ENCODE measurements around the gene PCYT2. TPM values are rescaled to one million over a fixed set of nuclear protein-coding genes. Genes with fewer than 3 reads are reported as not detected.

PCYT2 gene
- total RNA-seq, 4 donors from 2014 or later = 23.7 to 34.2 (median 30.4) TPM

DNA sequence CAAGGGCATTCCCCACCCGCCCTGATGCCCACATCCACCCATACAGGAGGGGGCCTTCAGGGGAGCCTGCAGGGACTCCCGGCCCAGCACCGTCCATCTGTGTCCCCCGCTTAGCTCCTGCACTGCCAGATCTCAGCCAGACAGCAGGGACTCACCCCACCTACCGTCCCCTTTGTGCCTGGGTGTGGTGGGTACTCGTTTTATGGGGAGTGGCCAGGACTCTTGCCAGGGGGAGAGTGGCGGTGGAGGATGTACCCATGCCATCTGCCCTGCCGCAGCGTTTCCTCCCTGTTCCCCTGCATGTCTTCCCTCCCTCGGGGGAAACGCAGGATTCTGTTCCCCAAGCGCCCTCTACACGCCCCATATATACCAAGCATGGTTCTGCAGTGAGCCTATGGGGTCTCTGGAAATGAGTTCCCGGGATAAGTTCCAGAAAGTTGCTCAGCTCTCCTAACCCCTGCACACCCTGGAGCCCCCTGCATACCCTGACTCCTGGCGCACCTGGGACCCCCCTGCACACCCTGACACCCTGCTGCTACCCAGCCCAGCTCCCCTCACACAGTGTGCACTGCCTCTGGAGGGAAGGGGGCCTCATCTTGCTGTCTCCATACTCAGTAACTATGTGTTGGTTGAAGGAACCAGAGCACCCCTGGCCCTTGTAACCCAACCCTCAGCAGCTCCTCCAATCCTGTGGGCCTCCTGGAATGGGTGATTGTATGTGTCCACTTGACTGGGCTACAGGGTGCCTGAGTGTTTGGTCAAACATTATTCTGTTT, 20.5 kb upstream of the PCYT2 start:
- Histone ChIP-seq H3K27ac (no peak overlapping the region), H3K4me1 (peaks cover 26% of the 10 kb centered on the region), H3K9me3 (no peaks in the 10 kb centered on the region), H3K4me3 (no peak overlapping the region), H3K36me3 (no peaks in the 10 kb centered on the region), H3K27me3 (no peaks in the 10 kb centered on the region)
- TF ChIP-seq, protein P1, sequence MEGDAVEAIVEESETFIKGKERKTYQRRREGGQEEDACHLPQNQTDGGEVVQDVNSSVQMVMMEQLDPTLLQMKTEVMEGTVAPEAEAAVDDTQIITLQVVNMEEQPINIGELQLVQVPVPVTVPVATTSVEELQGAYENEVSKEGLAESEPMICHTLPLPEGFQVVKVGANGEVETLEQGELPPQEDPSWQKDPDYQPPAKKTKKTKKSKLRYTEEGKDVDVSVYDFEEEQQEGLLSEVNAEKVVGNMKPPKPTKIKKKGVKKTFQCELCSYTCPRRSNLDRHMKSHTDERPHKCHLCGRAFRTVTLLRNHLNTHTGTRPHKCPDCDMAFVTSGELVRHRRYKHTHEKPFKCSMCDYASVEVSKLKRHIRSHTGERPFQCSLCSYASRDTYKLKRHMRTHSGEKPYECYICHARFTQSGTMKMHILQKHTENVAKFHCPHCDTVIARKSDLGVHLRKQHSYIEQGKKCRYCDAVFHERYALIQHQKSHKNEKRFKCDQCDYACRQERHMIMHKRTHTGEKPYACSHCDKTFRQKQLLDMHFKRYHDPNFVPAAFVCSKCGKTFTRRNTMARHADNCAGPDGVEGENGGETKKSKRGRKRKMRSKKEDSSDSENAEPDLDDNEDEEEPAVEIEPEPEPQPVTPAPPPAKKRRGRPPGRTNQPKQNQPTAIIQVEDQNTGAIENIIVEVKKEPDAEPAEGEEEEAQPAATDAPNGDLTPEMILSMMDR (IDR thresholded peaks at IDR 0.05) = no peak
- no peak for TF ChIP-seq EP300 (IDR thresholded peaks at IDR 0.05)
- TF ChIP-seq POLR2AphosphoS5 (IDR thresholded peaks at IDR 0.05) = no peak
- no peak for TF ChIP-seq POLR2A (IDR thresholded peaks at IDR 0.05)
- no peak for DNase-seq (ENCODE audit: low spot score in 2 of 2)
- no CpG with 5 or more reads among the region's 15 CpGs for WGBS

GRCh38 chr17:81931189-81931556, 20.0 kb upstream of the PCYT2 start:
- no peak overlapping the region for H3K4me3 ChIP-seq

DNA sequence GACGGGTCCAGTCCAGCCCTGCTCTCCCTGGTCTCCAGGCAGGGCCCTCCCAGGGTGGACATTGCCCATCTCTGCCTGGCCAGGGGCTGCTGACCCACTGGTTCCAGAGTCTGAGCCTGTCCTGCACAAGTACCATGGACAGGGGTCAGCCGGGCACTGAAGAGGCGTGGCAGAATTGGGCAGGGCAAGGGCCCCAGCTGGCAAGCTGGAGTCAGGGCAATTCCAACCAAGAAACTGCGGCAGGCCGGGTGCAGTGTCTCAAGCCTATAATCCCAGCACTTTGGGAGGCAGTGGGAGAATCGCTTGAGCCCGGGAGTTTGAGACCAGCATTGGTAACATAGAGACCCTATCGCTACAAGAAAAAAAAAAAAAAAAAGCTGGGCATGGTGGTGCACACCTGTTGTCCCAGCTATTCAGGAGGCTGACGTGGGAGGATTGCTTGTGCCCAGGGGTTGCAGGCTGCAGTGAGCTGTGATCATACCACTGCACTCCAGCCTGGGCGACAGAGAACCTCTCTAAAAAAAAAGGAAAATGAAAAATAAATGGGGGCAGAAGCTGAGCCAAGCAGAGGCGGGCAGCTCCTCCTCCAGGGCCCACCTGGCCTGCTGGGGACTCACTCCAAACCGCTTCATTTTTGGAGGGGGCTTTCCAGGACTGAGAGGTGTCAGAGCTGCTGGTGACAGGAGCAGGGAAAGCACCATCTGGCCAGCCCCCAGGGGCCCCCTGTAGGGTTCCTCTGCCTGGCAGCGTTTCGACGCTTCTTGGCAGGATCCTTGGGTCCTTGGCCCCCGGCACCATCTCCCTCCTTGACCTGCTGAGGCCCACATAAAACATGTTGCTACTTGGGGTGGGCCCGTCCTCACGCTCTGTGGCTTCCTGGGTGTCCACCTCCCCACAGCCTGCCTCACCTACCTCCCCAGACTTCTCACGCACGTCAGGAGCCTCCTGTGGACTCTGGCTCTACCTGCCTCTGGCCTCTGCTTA, 19.2 kb upstream of the PCYT2 start:
- DNase-seq (ENCODE audit: low spot score in 2 of 2) = no peak
- Histone ChIP-seq H3K9me3 (no peaks in the 10 kb centered on the region), H3K4me1 (peaks cover 35% of the 10 kb centered on the region), H3K27me3 (no peaks in the 10 kb centered on the region), H3K27ac (no peak overlapping the region), H3K4me3 (no peak overlapping the region), H3K36me3 (no peaks in the 10 kb centered on the region)
- 75% methylated on average over 19 of the region's 20 CpGs for WGBS
- no peak for TF ChIP-seq EP300 (IDR thresholded peaks at IDR 0.05)
- TF ChIP-seq, protein P1 (IDR thresholded peaks at IDR 0.05) = no peak
- TF ChIP-seq POLR2AphosphoS5 (IDR thresholded peaks at IDR 0.05) = no peak
- no peak for TF ChIP-seq POLR2A (IDR thresholded peaks at IDR 0.05)

More at GRCh38 chr17:81931189-81931556, 20.0 kb upstream of the PCYT2 start:
- Histone ChIP-seq H3K27ac (no peak overlapping the region), H3K36me3 (no peaks in the 10 kb centered on the region), H3K4me1 (peaks cover 28% of the 10 kb centered on the region), H3K9me3 (no peaks in the 10 kb centered on the region), H3K27me3 (no peaks in the 10 kb centered on the region)
- no peak for DNase-seq (ENCODE audit: low spot score in 2 of 2)
- 59% methylated on average over 6 of the region's 13 CpGs for WGBS
- TF ChIP-seq POLR2A (IDR thresholded peaks at IDR 0.05) (no peak), EP300 (IDR thresholded peaks at IDR 0.05) (no peak), POLR2AphosphoS5 (IDR thresholded peaks at IDR 0.05) (no peak)
- TF ChIP-seq, protein P1 (IDR thresholded peaks at IDR 0.05) = no peak

DNA sequence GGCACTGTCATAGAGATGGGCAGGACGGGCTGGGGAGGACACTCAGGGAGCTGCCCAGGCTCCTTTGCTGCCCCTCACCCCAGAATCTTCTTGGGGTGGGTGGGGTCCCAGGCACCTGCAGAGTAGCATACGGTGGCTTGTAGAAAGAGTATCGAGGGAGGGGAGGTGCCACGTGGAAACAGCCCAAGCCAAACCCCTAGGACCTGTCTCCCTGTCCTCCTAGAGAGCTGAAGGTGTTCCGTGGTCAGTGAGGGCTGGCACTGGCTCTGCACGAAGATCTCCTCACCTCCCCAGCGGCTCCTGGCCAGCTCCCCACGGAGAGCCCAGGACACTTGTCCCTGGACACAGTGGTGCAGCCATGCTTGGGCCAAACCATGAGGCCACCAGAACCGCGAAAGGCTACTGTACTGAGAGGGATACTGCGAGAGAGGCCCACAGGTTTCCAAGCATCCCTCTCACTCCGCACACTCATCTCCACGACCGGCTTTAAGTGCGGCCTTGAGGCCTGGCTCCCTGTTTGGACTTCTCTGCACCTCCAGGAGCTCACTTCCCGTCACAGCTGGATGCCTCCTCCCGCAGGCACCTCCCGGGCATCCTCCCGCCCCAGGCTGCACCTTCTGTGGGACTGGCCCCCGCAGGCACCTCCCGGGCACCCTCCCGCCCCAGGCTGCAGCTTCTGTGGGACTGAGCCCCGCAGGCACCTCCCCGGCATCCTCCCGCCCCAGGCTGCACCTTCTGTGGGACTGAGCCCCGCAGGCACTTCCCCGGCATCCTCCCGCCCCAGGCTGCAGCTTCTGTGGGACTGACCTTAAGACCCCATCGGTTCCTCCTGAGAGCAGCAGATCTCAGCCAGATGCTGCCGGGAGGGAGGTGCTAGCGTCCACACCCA, 18.3 kb upstream of the PCYT2 start:
- 81% methylated on average over 24 of the region's 31 CpGs for WGBS
- H3K36me3 ChIP-seq = no peaks in the 10 kb centered on the region

DNA sequence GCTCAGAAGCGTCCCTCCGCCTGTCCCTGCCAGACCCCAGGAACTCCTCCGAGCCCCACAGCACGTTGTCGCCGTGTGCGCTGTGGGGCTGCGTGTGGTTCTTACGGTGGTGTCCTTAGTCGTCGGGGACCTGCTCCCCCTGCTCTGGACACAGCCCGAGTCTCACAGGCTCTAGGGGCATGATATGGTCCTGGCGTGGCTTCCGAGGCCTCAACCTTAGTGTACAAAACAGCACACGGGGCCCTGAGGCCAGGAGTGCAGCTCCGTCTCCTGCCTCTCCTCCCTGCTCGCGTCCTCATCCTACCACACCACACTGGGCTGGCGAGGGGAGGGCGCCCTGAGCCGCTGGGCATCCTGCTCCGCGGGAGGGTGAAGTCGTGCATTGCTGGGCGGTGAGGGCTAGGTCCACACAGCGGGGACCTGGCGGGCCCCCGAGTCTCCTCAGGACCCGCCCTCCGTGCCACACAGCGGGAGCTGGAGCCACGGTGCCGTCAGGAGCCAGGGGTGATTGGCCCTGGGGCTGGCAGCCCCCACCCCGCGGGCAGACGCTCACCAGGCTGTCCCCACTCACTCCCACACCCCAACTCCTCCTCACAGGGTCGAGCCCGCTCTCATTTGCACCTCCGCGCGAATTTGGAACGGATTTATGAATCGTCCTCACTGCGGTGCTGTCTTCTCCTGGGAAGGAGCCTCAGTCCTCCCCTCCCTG, 17.5 kb upstream of the PCYT2 start:
- Histone ChIP-seq H3K27me3 (no peaks in the 10 kb centered on the region), H3K36me3 (no peaks in the 10 kb centered on the region), H3K4me1 (peaks cover 53% of the 10 kb centered on the region), H3K27ac (peak overlapping the region; percentile 92), H3K4me3 (peak overlapping the region; percentile 87), H3K9me3 (no peaks in the 10 kb centered on the region)
- 32% methylated on average over 25 of the region's 44 CpGs for WGBS
- no peak for DNase-seq (ENCODE audit: low spot score in 2 of 2)
- no peak for TF ChIP-seq POLR2AphosphoS5 (IDR thresholded peaks at IDR 0.05)
- no peak for TF ChIP-seq POLR2A (IDR thresholded peaks at IDR 0.05)

More for the DNA sequence above, 18.3 kb upstream of the PCYT2 start:
- Histone ChIP-seq H3K4me1 (peaks cover 45% of the 10 kb centered on the region), H3K27ac (no peak overlapping the region), H3K27me3 (no peaks in the 10 kb centered on the region), H3K4me3 (no peak overlapping the region), H3K9me3 (no peaks in the 10 kb centered on the region)
- TF ChIP-seq POLR2AphosphoS5 (IDR thresholded peaks at IDR 0.05) (no peak), POLR2A (IDR thresholded peaks at IDR 0.05) (no peak)
- DNase-seq (ENCODE audit: low spot score in 2 of 2) = no peak
